H1 (cell line): ENCODE data around the gene INHBA. TPM values are rescaled to one million over a fixed set of nuclear protein-coding genes. Genes with fewer than 3 reads are reported as not detected.

Source experiments
- ATF2 ChIP-seq: IDR thresholded peaks from 2 replicates; pipeline ENCODE4 v1.6.1; 2012; ENCODE audit warnings: low read length, inconsistent platforms
- CREB1 ChIP-seq: IDR thresholded peaks from 2 replicates; pipeline ENCODE4 v1.6.1; 2012; ENCODE audit warnings: inconsistent platforms
- polyA plus RNA-seq, 7 experiments: library from polyadenylated mRNA; depleted of rRNA in 3 of 7; stranded (reverse) in 5 of 7; unstranded in 2 of 7; fragments of >200 nt in 5 of 7; fragments of 200-250 nt in 2 of 7; gene quantifications; 1 replicate in 5 of 7; 2 replicates in 1 of 7; 4 replicates in 1 of 7; pipeline versions ENCODE4 v1.2.1 to v1.2.3, GENCODE V29; 2011 to 2013; ENCODE audit warnings: missing spikeins in 2 of 7, mixed read lengths in 2 of 7
- total RNA-seq: library from RNA; stranded (reverse); fragmentation: NEBNext Ultra II Directional; extraction: Animal tissue kit (Norgen Biotek cat#: 25700); gene quantifications from 2 replicates; pipeline ENCODE4 v1.2.1, GENCODE V29; 2021

INHBA gene
- total and polyA plus RNA-seq, 2 of the 8 experiments (the other 6 are each of a cell fraction or from before 2014, with no cell fraction given) = 1.1 to 2.7 TPM

GRCh38 chr7:41708581-41709358, 5.9 kb upstream of the INHBA start (continued):
- TF ChIP-seq CREB1 (no peak), ATF2 (no peak)
